OCI-LY7 (cell line): ENCODE measurements around the gene PPIP5K2. TPM values are rescaled to one million over a fixed set of nuclear protein-coding genes. Genes with fewer than 3 reads are reported as not detected.
A peak's percentile ranks its signal among the peaks of the same experiment; 100 is the strongest.

Experiments
- BruUV-seq: library from RNA; stranded (reverse); fragments of 400-500 nt; replicated peaks from 2 replicates; lab custom pipeline; 2021; lab: Mats Ljungman, UMichigan
- CTCF ChIA-PET: fragments of 300-600 bp; sonication (Branson Sonifier 250); formaldehyde crosslinking; loops from one replicate; lab custom pipeline; 2022; ENCODE audit warnings: antibody characterized with exemption; ENCODE audit not compliant: unreplicated experiment; lab: Charles Lee
- POLR2A ChIA-PET: fragments of 300-600 bp; sonication (Branson Sonifier 250); formaldehyde crosslinking; loops from one replicate; lab custom pipeline; 2022; ENCODE audit warnings: antibody characterized with exemption; lab: Charles Lee
- DNase-seq: peaks from one replicate; pipeline ENCODE4 v3.0.0-alpha.2; 2015; ENCODE audit warnings: low spot score
- H2AFZ ChIP-seq: fragments of 200-600 bp; sonication (generic), shearing (Covaris generic); 2 replicates; pipeline ENCODE4 v1.6.1; 2014; ENCODE audit warnings: mild to moderate bottlenecking, antibody characterized with exemption, low read length, moderate library complexity
- H3K27ac ChIP-seq: fragments of 200-600 bp; sonication (generic); 2 replicates; pipeline ENCODE4 v1.5.1; 2014; ENCODE audit warnings: mixed run types, low read depth, mild to moderate bottlenecking, moderate library complexity, low read length, inconsistent platforms; ENCODE audit not compliant: poor library complexity, severe bottlenecking
- H3K36me3 ChIP-seq: fragments of 200-600 bp; sonication (generic); 2 replicates; pipeline ENCODE4 v1.6.1; 2014; ENCODE audit warnings: mild to moderate bottlenecking, antibody characterized with exemption, low read length, moderate library complexity, mixed read lengths; ENCODE audit not compliant: insufficient read depth
- H3K4me1 ChIP-seq: fragments of 200-600 bp; sonication (generic); 2 replicates; pipeline ENCODE4 v1.5.1; 2014; ENCODE audit warnings: mild to moderate bottlenecking, low read length; ENCODE audit not compliant: insufficient read depth, poor library complexity, severe bottlenecking
- H3K4me2 ChIP-seq: fragments of 200-600 bp; sonication (generic); 2 replicates; pipeline ENCODE4 v1.6.1; 2014; ENCODE audit warnings: mild to moderate bottlenecking, low read length
- H3K4me3 ChIP-seq: fragments of 200-600 bp; sonication (generic); 2 replicates; pipeline ENCODE4 v1.5.1; 2014; ENCODE audit warnings: mild to moderate bottlenecking, low read depth, low read length; ENCODE audit not compliant: poor library complexity, severe bottlenecking
- H3K79me2 ChIP-seq: fragments of 200-600 bp; sonication (generic); 2 replicates; pipeline ENCODE4 v1.6.1; 2016; ENCODE audit warnings: low read depth, mild to moderate bottlenecking, low read length, moderate library complexity, mixed read lengths; ENCODE audit not compliant: insufficient read depth
- H3K9me2 ChIP-seq: fragments of 200-600 bp; sonication (generic); 2 replicates; pipeline ENCODE4 v1.6.1; 2016; ENCODE audit warnings: mild to moderate bottlenecking, low read length, mixed read lengths; ENCODE audit not compliant: insufficient read depth
- H3K9me3 ChIP-seq: fragments of 200-600 bp; sonication (generic); 2 replicates; pipeline ENCODE4 v1.6.1; 2014; ENCODE audit warnings: mild to moderate bottlenecking, mixed run types, low read length, mixed read lengths
- H4K20me1 ChIP-seq: fragments of 200-600 bp; sonication (generic); 2 replicates; pipeline ENCODE4 v1.6.1; 2014; ENCODE audit warnings: mild to moderate bottlenecking, antibody characterized with exemption, low read length, moderate library complexity, mixed read lengths; ENCODE audit not compliant: insufficient read depth
- CTCF ChIP-seq: fragments of 200-600 bp; sonication (generic); conservative IDR thresholded peaks from 2 replicates; pipeline ENCODE4 v1.5.1; 2014; ENCODE audit warnings: mild to moderate bottlenecking, antibody characterized with exemption, low read length, moderate library complexity, mixed read lengths
- EZH2phosphoT487 ChIP-seq: fragments of 200-600 bp; sonication (generic); IDR thresholded peaks from 2 replicates; pipeline ENCODE4 v1.6.1; 2018; ENCODE audit warnings: low read depth, borderline replicate concordance, mild to moderate bottlenecking, mixed run types, antibody characterized with exemption, low read length, moderate library complexity, mixed read lengths
- intact Hi-C: fragments of 100-400 bp; cut with micrococcal nuclease; formaldehyde crosslinking; loops from one replicate; pipeline ENCODE4 v1.10.0; 2022; ENCODE audit not compliant: unreplicated experiment
- total RNA-seq, 2 experiments: library from RNA; depleted of rRNA in 1 of 2; stranded (reverse); fragments of >200 nt in 1 of 2; shearing (Covaris generic) in 1 of 2; gene quantifications; 2 replicates each; pipeline ENCODE4 v1.2.3, GENCODE V29; 2014 to 2022

PPIP5K2 gene
- total RNA-seq, 2 experiments from 2014 or later = 45.5 to 80.0 TPM

DNA sequence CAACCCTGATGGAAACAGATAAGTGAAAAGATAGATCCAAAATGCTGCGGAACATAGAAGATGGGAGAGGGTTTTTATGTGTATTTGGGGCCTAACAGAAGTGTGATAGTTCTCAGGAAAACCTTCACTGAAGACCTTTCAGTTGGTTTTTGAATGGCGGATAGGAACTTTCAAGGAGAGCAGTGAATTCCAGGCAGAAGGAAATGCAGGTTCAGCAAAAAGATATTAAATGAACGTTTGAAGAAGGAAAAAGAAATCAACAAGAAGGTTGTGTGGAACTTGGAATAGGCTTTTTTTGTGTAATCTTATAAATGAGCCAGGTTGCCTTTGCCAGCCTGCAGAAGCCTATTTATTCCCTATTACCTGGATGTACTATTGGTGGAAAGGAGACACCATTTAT is 2.1 kb downstream of the PPIP5K2 start:
- H3K36me3 ChIP-seq = peaks cover 25% of the 10 kb centered on the region
- H2AFZ ChIP-seq = no peak overlapping the region
- H3K4me2 ChIP-seq = peak overlapping the region; percentile 97
- POLR2A ChIA-PET = no interaction called here
- intact Hi-C loops = no loop called here
- no peak for DNase-seq
- peaks cover 77% of the 10 kb centered on the region for H3K79me2 ChIP-seq
- no TSS peak for BruUV-seq
- CTCF ChIA-PET = no interaction called here
- no peak for TF ChIP-seq EZH2phosphoT487
- no peak for TF ChIP-seq CTCF
- no peak overlapping the region for H3K27ac ChIP-seq
- no peaks in the 10 kb centered on the region for H3K9me3 ChIP-seq
- peak overlapping the region; percentile 90 for H3K4me3 ChIP-seq
- no peaks in the 10 kb centered on the region for H3K9me2 ChIP-seq
- H3K4me1 ChIP-seq = peaks cover 29% of the 10 kb centered on the region
- peaks cover 9% of the 10 kb centered on the region; the same call in 1 of the 2 replicates for H4K20me1 ChIP-seq

DNA sequence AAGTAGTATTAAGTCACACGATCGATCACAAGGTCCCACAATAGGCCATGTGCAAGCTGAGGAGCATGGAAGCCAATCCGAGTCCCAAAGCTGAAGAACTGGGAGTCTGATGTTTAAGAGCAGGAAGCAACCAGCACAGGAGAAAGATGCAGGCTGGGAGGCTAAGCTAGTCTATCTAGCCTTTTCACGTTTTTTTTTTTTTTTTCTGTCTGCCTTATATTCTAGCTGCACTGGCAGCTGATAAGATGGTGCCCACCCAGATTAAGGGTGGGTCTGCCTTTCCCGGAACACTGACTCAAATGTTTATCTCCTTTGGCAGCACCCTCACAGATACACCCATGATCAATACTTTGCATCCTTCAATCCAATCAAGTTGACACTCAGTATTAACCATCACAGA is 6.5 kb downstream of the PPIP5K2 start:
- Histone ChIP-seq H3K4me3 (no peak overlapping the region), H4K20me1 (peaks cover 7% of the 10 kb centered on the region; the same call in 1 of the 2 replicates), H3K27ac (no peak overlapping the region), H3K36me3 (peaks cover 47% of the 10 kb centered on the region), H3K9me3 (no peaks in the 10 kb centered on the region), H3K4me1 (peaks cover 14% of the 10 kb centered on the region), H2AFZ (no peak overlapping the region), H3K4me2 (no peak overlapping the region), H3K79me2 (peaks cover 67% of the 10 kb centered on the region), H3K9me2 (no peaks in the 10 kb centered on the region)
- no TSS peak for BruUV-seq
- TF ChIP-seq EZH2phosphoT487 (no peak), CTCF (no peak)
- no peak for DNase-seq
- intact Hi-C loops = no loop called here
- POLR2A ChIA-PET = interaction anchor here (0.5 to 0.6 kb wide), 2 partner anchors 26 to 335 kb away, joined by 3 read pairs; no protein-coding TSS in a partner anchor
- CTCF ChIA-PET = no interaction called here

DNA sequence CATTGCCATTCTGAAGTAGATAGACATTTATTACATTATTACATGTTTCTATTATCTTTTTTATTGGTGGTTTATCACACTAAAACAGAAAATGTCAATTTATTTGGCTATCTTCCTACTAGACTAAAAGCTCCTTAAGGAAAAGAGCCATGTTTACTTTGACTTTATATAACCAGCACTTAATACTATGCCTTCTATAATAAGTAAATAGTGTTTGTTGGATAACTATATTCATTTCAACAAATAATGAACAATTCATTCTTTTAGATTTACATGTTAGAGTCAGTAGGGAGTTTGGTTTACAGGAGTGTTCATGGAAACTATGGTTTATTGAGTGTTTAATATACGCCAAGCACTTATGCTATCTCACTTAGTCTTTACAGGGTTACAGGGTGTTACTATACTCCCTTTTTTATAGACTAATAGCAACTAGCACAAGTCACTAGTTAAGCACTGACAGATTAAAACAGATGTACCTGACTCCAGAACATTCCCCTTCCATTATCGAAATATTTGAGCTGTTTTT is 7.3 kb downstream of the PPIP5K2 start:
- Histone ChIP-seq H3K36me3 (peaks cover 50% of the 10 kb centered on the region), H4K20me1 (0 out of 2 replicates have a peak, but pooled peaks cover 5% of the 10 kb centered on the region), H3K9me2 (no peaks in the 10 kb centered on the region), H3K4me3 (no peak overlapping the region), H3K9me3 (no peaks in the 10 kb centered on the region), H3K4me1 (peaks cover 6% of the 10 kb centered on the region), H3K27ac (no peak overlapping the region), H2AFZ (no peak overlapping the region), H3K4me2 (no peak overlapping the region), H3K79me2 (peaks cover 59% of the 10 kb centered on the region)
- ChIA-PET POLR2A (interaction anchor here (0.9 kb wide), 1 partner anchor 8 kb away, joined by 4 read pairs; the partner anchor contains the start of genes GIN1 and PPIP5K2), CTCF (no interaction called here)
- TF ChIP-seq CTCF = no peak
- TF ChIP-seq EZH2phosphoT487 = no peak
- intact Hi-C loops = no loop called here
- no TSS peak for BruUV-seq
- DNase-seq = no peak
